ENCODE results near the gene RNASEH1. TPM values are rescaled to one million over a fixed set of nuclear protein-coding genes. Genes with fewer than 3 reads are reported as not detected.

RNASEH1 gene
- total RNA-seq, 2 donors from 2014 or later, result 19.1 to 31.5 TPM

DNA sequence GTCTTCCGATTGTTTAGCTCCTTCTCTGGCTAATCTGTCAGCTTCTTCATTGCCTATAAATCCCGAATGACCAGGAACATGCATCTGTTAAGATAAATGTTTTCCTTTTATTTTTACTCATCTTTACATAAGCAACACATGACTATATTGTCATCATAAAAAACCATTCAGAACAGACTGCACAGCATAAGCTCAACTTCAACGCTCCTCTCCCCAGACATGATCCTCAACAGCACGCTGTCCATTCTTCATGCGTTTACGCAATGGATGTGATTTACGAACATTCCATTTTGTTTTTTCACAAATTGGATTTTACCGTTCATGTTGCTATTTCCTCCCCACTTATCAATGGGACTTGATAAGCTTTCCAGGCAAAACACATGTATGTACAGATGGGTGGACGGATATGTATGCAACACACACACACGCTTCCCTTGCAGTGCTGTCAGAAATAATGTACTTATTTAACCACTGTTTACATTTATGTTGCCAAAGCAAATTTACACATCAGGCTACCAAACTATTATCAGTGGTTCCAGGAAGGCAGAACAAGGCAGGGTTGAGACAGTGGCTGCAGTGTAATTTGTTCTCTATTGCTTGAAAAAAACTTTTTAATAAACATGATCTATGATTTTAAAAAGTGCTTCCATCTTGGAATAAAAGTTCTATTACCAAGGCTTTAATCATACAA lies 12.2 kb downstream of the RNASEH1 start:
- intact Hi-C loops (cut with DNase I), result no loop called here
- TF ChIP-seq, protein P1, sequence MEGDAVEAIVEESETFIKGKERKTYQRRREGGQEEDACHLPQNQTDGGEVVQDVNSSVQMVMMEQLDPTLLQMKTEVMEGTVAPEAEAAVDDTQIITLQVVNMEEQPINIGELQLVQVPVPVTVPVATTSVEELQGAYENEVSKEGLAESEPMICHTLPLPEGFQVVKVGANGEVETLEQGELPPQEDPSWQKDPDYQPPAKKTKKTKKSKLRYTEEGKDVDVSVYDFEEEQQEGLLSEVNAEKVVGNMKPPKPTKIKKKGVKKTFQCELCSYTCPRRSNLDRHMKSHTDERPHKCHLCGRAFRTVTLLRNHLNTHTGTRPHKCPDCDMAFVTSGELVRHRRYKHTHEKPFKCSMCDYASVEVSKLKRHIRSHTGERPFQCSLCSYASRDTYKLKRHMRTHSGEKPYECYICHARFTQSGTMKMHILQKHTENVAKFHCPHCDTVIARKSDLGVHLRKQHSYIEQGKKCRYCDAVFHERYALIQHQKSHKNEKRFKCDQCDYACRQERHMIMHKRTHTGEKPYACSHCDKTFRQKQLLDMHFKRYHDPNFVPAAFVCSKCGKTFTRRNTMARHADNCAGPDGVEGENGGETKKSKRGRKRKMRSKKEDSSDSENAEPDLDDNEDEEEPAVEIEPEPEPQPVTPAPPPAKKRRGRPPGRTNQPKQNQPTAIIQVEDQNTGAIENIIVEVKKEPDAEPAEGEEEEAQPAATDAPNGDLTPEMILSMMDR (IDR thresholded peaks at IDR 0.05), result no peak
- TF ChIP-seq POLR2AphosphoS5 (IDR thresholded peaks at IDR 0.05), result peak; percentile 70
- 66% methylated on average over 10 of the region's 10 CpGs for WGBS
- Histone ChIP-seq H3K9me3 (no peaks in the 10 kb centered on the region), H3K27me3 (replicated peaks; ENCODE audit: insufficient read depth) (no peaks in the 10 kb centered on the region), H3K27ac (peak overlapping the region in 1 of 2 donors; percentile 53), H3K4me1 (replicated peaks) (peaks cover 4% of the 10 kb centered on the region), H3K36me3 (peaks cover 0 to 1% of the 10 kb centered on the region in 2 donors), H3K4me3 (no peak overlapping the region)
- peak; percentile 36 for DNase-seq (ENCODE audit: low spot score)

DNA sequence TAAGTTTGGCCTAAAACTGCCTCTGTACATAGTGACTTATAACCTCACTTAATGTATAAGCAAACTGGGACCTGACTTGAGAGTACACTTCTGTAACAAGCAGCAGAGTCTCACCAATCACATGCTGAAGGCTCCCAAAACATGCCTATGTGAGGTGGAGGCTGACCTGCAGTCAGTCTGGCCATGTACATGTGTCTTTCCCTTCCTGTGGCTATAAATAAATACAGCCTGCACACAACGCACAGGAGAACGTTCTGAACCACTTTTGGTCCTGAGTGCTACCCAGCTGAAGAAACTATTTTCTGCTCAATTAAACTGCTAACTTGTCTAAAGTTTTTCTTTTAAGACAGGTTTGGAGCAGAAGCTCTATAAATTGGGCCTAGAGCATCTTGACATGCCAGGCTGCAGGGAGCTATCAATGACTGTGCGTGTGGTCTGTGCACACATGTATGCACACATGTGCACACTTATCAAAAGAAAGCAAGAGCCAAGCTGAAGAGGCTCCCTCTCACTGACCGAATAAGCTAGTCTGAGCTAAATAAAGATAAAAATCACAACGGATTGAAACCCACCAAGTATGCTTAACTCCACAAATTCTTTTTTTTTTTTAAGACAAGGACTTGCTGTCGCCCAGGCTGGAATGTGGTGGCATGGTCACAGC lies 15.0 kb downstream of the RNASEH1 start:
- no peak for DNase-seq (ENCODE audit: low spot score)
- H3K4me3 ChIP-seq, result no peak overlapping the region
- 77% methylated on average over 6 of the region's 6 CpGs for WGBS
- H3K27me3 ChIP-seq (replicated peaks; ENCODE audit: insufficient read depth), result no peaks in the 10 kb centered on the region
- intact Hi-C loops (cut with DNase I), result no loop called here
- H3K9me3 ChIP-seq, result no peaks in the 10 kb centered on the region
- H3K4me1 ChIP-seq (replicated peaks), result peaks cover 4% of the 10 kb centered on the region
- H3K36me3 ChIP-seq, result no peaks in the 10 kb centered on the region
- TF ChIP-seq, protein P1 (IDR thresholded peaks at IDR 0.05), result no peak
- TF ChIP-seq POLR2AphosphoS5 (IDR thresholded peaks at IDR 0.05) (no peak), POLR2A (IDR thresholded peaks at IDR 0.05) (no peak)
- H3K27ac ChIP-seq, result no peak overlapping the region

DNA sequence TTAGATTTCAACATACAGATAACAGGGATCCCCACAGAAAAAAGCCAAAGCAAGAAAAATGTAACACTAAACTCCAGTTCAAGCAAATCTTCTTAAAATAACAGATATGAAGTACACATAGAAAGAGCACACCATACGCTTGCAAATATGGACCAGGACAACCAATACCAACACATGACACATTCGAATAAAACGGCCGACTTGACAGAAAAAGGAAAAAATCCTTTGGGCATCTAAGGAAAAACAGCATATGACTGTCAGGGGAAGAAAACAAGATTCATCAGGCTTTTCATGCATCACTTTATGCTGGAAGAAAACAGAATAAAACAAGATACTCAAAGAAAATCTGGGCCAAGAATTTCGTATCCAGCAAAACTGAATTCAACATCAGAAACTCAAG lies 16.0 kb downstream of the RNASEH1 start:
- no peaks in the 10 kb centered on the region for H3K9me3 ChIP-seq
- H3K27ac ChIP-seq, result no peak overlapping the region
- no peaks in the 10 kb centered on the region for H3K27me3 ChIP-seq (replicated peaks; ENCODE audit: insufficient read depth)
- DNase-seq (ENCODE audit: low spot score), result no peak
- no peaks in the 10 kb centered on the region for H3K36me3 ChIP-seq
- H3K4me3 ChIP-seq, result no peak overlapping the region
- intact Hi-C loops (cut with DNase I), result no loop called here
- TF ChIP-seq POLR2A (IDR thresholded peaks at IDR 0.05) (no peak), POLR2AphosphoS5 (IDR thresholded peaks at IDR 0.05) (no peak)
- TF ChIP-seq, protein P1 (IDR thresholded peaks at IDR 0.05), result no peak
- H3K4me1 ChIP-seq (replicated peaks), result peaks cover 4% of the 10 kb centered on the region
- 93% methylated on average over 5 of the region's 5 CpGs for WGBS

DNA sequence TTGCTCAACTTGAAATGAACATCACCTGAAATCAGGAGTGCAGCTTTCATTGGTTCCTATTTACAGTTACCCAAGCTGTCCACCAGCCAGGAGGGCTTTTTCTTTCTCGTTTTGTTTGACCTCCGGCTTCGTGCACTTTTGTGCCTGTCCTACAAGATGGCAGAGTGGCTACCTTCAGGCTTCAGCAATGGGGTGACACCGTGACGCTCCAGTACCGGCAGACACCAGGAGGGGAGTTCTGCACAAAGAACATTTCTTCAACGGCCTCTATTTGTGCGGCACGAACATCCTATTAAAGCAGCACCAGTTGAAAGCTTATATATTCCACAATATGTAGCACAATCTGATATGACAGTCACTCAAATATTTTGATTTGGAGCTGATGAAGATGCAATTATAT lies 18.3 kb downstream of the RNASEH1 start:
- no peak overlapping the region for H3K27ac ChIP-seq
- WGBS, result 87% methylated on average over 9 of the region's 9 CpGs
- no peaks in the 10 kb centered on the region for H3K9me3 ChIP-seq
- TF ChIP-seq POLR2AphosphoS5 (IDR thresholded peaks at IDR 0.05), result no peak
- no peak for TF ChIP-seq POLR2A (IDR thresholded peaks at IDR 0.05)
- TF ChIP-seq, protein P1 (IDR thresholded peaks at IDR 0.05), result no peak
- H3K4me3 ChIP-seq, result no peak overlapping the region
- intact Hi-C loops (cut with DNase I), result no loop called here
- H3K36me3 ChIP-seq, result no peaks in the 10 kb centered on the region
- DNase-seq (ENCODE audit: low spot score), result no peak
- H3K4me1 ChIP-seq (replicated peaks), result no peaks in the 10 kb centered on the region
- H3K27me3 ChIP-seq (replicated peaks; ENCODE audit: insufficient read depth), result no peaks in the 10 kb centered on the region
